HEK293 (cell line): Measurements from ENCODE around the gene SGO1.

ENCODE experiments used
- CTCF ChIA-PET: fragments of 350-600 bp; formaldehyde crosslinking; extraction: SDS; loops from one replicate; lab custom pipeline; 2021; ENCODE audit warnings: antibody characterized with exemption; lab: Yijun Ruan, JAX
- POLR2A ChIA-PET: fragments of 300-600 bp; formaldehyde crosslinking; extraction: SDS; loops from one replicate; lab custom pipeline; 2020; ENCODE audit warnings: antibody characterized with exemption, inconsistent platforms; lab: Yijun Ruan, JAX
- H3K27ac ChIP-seq: fragments of 200-500 bp; sonication (Bioruptor generic); 2 replicates; pipeline ENCODE4 v1.5.1; 2014; ENCODE audit warnings: low read depth, low read length, control low read depth, inconsistent platforms; ENCODE audit errors: extremely low read depth
- H3K36me3 ChIP-seq, 2 experiments: fragments of 200-500 bp in 1 of 2; sonication (Bioruptor generic) in 1 of 2; 1 replicate in 1 of 2; 2 replicates in 1 of 2; pipeline ENCODE4 v1.5.1; 2014 to 2017; ENCODE audit warnings: inconsistent platforms in 2 of 2, low read length in 2 of 2; ENCODE audit not compliant: control insufficient read depth in 2 of 2, insufficient read depth in 1 of 2
- H3K4me1 ChIP-seq: fragments of 200-500 bp; sonication (Bioruptor generic); 2 replicates; pipeline ENCODE4 v1.5.1; 2014; ENCODE audit warnings: mild to moderate bottlenecking, low read length, inconsistent platforms; ENCODE audit not compliant: control insufficient read depth, insufficient read depth
- H3K4me3 ChIP-seq: 2 replicates; pipeline ENCODE4 v1.5.1; 2011; ENCODE audit warnings: low read depth, mild to moderate bottlenecking, control low read depth, low read length, moderate library complexity
- H3K9me3 ChIP-seq: fragments of 200-500 bp; sonication (Bioruptor generic); 2 replicates; pipeline ENCODE4 v1.5.1; 2014; ENCODE audit warnings: low read depth, low read length, inconsistent platforms; ENCODE audit not compliant: control insufficient read depth, insufficient read depth
- KLF8 ChIP-seq: fragments of 450-650 bp; formaldehyde crosslinking; IDR thresholded peaks from 2 replicates; pipeline ENCODE4 v1.5.1; 2016; ENCODE audit warnings: missing biosample characterization, missing genetic modification characterization
- SALL2 ChIP-seq: fragments of 450-650 bp; formaldehyde crosslinking; IDR thresholded peaks from 2 replicates; pipeline ENCODE4 v1.5.0; 2017; ENCODE audit warnings: missing biosample characterization, mild to moderate bottlenecking, missing genetic modification characterization, borderline replicate concordance
- TCF7L2 ChIP-seq: IDR thresholded peaks from 2 replicates; pipeline ENCODE4 v1.6.1; 2011; ENCODE audit warnings: low read depth, mild to moderate bottlenecking, inconsistent platforms, low read length, moderate library complexity, borderline replicate concordance
- ZBTB8A ChIP-seq: fragments of 450-650 bp; formaldehyde crosslinking; IDR thresholded peaks from 2 replicates; pipeline ENCODE4 v1.5.1; 2016; ENCODE audit warnings: missing biosample characterization, missing genetic modification characterization
- ZEB2 ChIP-seq: fragments of 450-650 bp; formaldehyde crosslinking; IDR thresholded peaks from 2 replicates; pipeline ENCODE4 v1.5.1; 2016; ENCODE audit warnings: missing biosample characterization, missing genetic modification characterization
- ZFP37 ChIP-seq: fragments of 450-650 bp; formaldehyde crosslinking; IDR thresholded peaks from 2 replicates; pipeline ENCODE4 v1.5.1; 2016; ENCODE audit warnings: missing biosample characterization, missing genetic modification characterization
- ZNF133 ChIP-seq: fragments of 450-650 bp; formaldehyde crosslinking; IDR thresholded peaks from 2 replicates; pipeline ENCODE4 v1.5.1; 2016; ENCODE audit warnings: missing biosample characterization, missing genetic modification characterization
- ZNF140 ChIP-seq: fragments of 450-650 bp; formaldehyde crosslinking; IDR thresholded peaks from 2 replicates; pipeline ENCODE4 v1.5.1; 2016; ENCODE audit warnings: missing biosample characterization, missing genetic modification characterization
- ZNF146 ChIP-seq: fragments of 450-650 bp; formaldehyde crosslinking; IDR thresholded peaks from 2 replicates; pipeline ENCODE4 v1.5.1; 2016; ENCODE audit warnings: missing biosample characterization, missing genetic modification characterization
- ZNF155 ChIP-seq: fragments of 450-650 bp; formaldehyde crosslinking; IDR thresholded peaks from 2 replicates; pipeline ENCODE4 v1.5.1; 2016; ENCODE audit warnings: missing biosample characterization, missing genetic modification characterization
- ZNF16 ChIP-seq: fragments of 450-650 bp; formaldehyde crosslinking; IDR thresholded peaks from 2 replicates; pipeline ENCODE4 v1.5.1; 2016; ENCODE audit warnings: low read depth, missing biosample characterization, missing genetic modification characterization
- ZNF174 ChIP-seq: fragments of 450-650 bp; formaldehyde crosslinking; IDR thresholded peaks from 2 replicates; pipeline ENCODE4 v1.5.0; 2017; ENCODE audit warnings: missing biosample characterization, mild to moderate bottlenecking, missing genetic modification characterization
- ZNF184 ChIP-seq: fragments of 450-650 bp; IDR thresholded peaks from 2 replicates; pipeline ENCODE4 v1.5.1; 2018; ENCODE audit warnings: missing biosample characterization, mild to moderate bottlenecking, missing genetic modification characterization
- ZNF19 ChIP-seq: fragments of 450-650 bp; formaldehyde crosslinking; IDR thresholded peaks from 2 replicates; pipeline ENCODE4; 2016; ENCODE audit warnings: missing biosample characterization, missing genetic modification characterization, low read depth
- ZNF202 ChIP-seq: fragments of 450-650 bp; formaldehyde crosslinking; IDR thresholded peaks from 2 replicates; pipeline ENCODE4 v1.5.1; 2016; ENCODE audit warnings: missing biosample characterization, missing genetic modification characterization, borderline replicate concordance
- ZNF292 ChIP-seq: fragments of 450-650 bp; formaldehyde crosslinking; IDR thresholded peaks from 2 replicates; pipeline ENCODE4 v1.5.1; 2016; ENCODE audit warnings: low read depth, missing biosample characterization, missing genetic modification characterization, borderline replicate concordance
- ZNF354C ChIP-seq: fragments of 450-650 bp; formaldehyde crosslinking; IDR thresholded peaks from 2 replicates; pipeline ENCODE4 v1.5.1; 2016; ENCODE audit warnings: missing biosample characterization, missing genetic modification characterization, low read depth, borderline replicate concordance
- ZNF530 ChIP-seq: fragments of 450-650 bp; formaldehyde crosslinking; IDR thresholded peaks from 2 replicates; pipeline ENCODE4 v1.5.1; 2016; ENCODE audit warnings: low read depth, missing biosample characterization, missing genetic modification characterization
- ZNF561 ChIP-seq: fragments of 450-650 bp; IDR thresholded peaks from 2 replicates; pipeline ENCODE4 v1.5.1; 2018; ENCODE audit warnings: missing biosample characterization, missing genetic modification characterization, borderline replicate concordance
- ZNF660 ChIP-seq: fragments of 450-650 bp; IDR thresholded peaks from 2 replicates; pipeline ENCODE4 v1.5.1; 2018; ENCODE audit warnings: missing biosample characterization, mild to moderate bottlenecking, missing genetic modification characterization
- ZNF670 ChIP-seq: fragments of 450-650 bp; formaldehyde crosslinking; IDR thresholded peaks from 2 replicates; pipeline ENCODE4 v1.5.1; 2016; ENCODE audit warnings: missing biosample characterization, missing genetic modification characterization, low read depth
- ZNF707 ChIP-seq: fragments of 450-650 bp; formaldehyde crosslinking; IDR thresholded peaks from 2 replicates; pipeline ENCODE4 v1.5.1; 2016; ENCODE audit warnings: missing biosample characterization, missing genetic modification characterization
- ZNF791 ChIP-seq: fragments of 450-650 bp; formaldehyde crosslinking; IDR thresholded peaks from 2 replicates; pipeline ENCODE4 v1.5.1; 2016; ENCODE audit warnings: missing biosample characterization, missing genetic modification characterization
- ZSCAN23 ChIP-seq: fragments of 450-650 bp; formaldehyde crosslinking; IDR thresholded peaks from 2 replicates; pipeline ENCODE4 v1.5.1; 2016; ENCODE audit warnings: missing biosample characterization, missing genetic modification characterization
- TF ChIP-seq, protein P1 (sequence below): fragments of 450-650 bp; formaldehyde crosslinking; IDR thresholded peaks from 2 replicates; pipeline ENCODE4 v1.5.1; 2016; ENCODE audit warnings: missing biosample characterization, missing genetic modification characterization
- TF ChIP-seq, protein P2 (sequence below): fragments of 450-650 bp; formaldehyde crosslinking; IDR thresholded peaks from 2 replicates; pipeline ENCODE4 v1.5.1; 2016; ENCODE audit warnings: missing biosample characterization, missing genetic modification characterization
- TF ChIP-seq, protein P3 (sequence below): fragments of 450-650 bp; IDR thresholded peaks from 2 replicates; pipeline ENCODE4 v1.5.1; 2018; ENCODE audit warnings: missing biosample characterization, missing genetic modification characterization
- TF ChIP-seq, protein P4 (sequence below): fragments of 450-650 bp; formaldehyde crosslinking; IDR thresholded peaks from 2 replicates; pipeline ENCODE4 v1.5.1; 2016; ENCODE audit warnings: missing biosample characterization, missing genetic modification characterization
- TF ChIP-seq, protein P5 (sequence below): fragments of 450-650 bp; formaldehyde crosslinking; IDR thresholded peaks from 2 replicates; pipeline ENCODE4 v1.5.1; 2016; ENCODE audit warnings: missing biosample characterization, missing genetic modification characterization

Gene SGO1

DNA sequence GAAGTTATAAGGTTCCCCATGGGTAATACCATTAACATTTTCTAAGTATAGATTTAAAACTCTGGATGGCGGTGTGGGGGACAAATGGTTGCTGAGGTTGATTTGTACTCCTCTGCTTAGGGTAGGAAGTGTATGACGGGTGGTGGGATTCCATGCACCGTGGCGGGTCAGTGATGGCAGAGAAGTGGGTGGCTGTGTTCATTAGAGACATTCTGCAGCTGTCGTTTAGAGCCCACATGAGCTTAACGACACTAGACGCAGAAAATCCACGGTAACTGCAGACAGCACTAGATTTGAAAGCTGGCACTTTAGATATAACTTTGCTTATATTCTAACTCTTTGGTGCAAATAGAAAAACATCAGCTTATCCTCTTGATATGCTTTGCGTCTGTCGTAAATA, 37.5 kb downstream of the SGO1 start:
- no peaks in the 10 kb centered on the region for H3K4me1 ChIP-seq
- no peak overlapping the region for H3K27ac ChIP-seq
- CTCF ChIA-PET = interaction anchor here (1.4 kb wide), 1 partner anchor 281 kb away, joined by 3 read pairs; no protein-coding TSS in a partner anchor
- H3K4me3 ChIP-seq = no peak overlapping the region
- TF ChIP-seq ZNF354C (no peak), ZNF670 (tag by site-specific recombination) (no peak), ZNF133 (tag by site-specific recombination) (no peak), ZBTB8A (tag by site-specific recombination) (no peak), ZNF174 (tag by site-specific recombination) (no peak), ZNF184 (tag by site-specific recombination) (no peak), ZNF292 (no peak), ZNF791 (tag by site-specific recombination) (no peak), ZNF155 (tag by site-specific recombination) (no peak), ZNF146 (tag by site-specific recombination) (no peak), SALL2 (tag by site-specific recombination) (no peak), KLF8 (no peak)
- TF ChIP-seq, protein P1, sequence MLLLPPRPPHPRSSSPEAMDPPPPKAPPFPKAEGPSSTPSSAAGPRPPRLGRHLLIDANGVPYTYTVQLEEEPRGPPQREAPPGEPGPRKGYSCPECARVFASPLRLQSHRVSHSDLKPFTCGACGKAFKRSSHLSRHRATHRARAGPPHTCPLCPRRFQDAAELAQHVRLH (tag by site-specific recombination) = no peak
- TF ChIP-seq, protein P2, sequence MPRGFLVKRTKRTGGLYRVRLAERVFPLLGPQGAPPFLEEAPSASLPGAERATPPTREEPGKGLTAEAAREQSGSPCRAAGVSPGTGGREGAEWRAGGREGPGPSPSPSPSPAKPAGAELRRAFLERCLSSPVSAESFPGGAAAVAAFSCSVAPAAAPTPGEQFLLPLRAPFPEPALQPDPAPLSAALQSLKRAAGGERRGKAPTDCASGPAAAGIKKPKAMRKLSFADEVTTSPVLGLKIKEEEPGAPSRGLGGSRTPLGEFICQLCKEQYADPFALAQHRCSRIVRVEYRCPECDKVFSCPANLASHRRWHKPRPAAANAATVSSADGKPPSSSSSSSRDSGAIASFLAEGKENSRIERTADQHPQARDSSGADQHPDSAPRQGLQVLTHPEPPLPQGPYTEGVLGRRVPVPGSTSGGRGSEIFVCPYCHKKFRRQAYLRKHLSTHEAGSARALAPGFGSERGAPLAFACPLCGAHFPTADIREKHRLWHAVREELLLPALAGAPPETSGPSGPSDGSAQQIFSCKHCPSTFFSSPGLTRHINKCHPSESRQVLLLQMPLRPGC (tag by site-specific recombination) = no peak
- TF ChIP-seq, protein P3, sequence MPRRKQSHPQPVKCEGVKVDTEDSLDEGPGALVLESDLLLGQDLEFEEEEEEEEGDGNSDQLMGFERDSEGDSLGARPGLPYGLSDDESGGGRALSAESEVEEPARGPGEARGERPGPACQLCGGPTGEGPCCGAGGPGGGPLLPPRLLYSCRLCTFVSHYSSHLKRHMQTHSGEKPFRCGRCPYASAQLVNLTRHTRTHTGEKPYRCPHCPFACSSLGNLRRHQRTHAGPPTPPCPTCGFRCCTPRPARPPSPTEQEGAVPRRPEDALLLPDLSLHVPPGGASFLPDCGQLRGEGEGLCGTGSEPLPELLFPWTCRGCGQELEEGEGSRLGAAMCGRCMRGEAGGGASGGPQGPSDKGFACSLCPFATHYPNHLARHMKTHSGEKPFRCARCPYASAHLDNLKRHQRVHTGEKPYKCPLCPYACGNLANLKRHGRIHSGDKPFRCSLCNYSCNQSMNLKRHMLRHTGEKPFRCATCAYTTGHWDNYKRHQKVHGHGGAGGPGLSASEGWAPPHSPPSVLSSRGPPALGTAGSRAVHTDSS = no peak
- TF ChIP-seq, protein P4, sequence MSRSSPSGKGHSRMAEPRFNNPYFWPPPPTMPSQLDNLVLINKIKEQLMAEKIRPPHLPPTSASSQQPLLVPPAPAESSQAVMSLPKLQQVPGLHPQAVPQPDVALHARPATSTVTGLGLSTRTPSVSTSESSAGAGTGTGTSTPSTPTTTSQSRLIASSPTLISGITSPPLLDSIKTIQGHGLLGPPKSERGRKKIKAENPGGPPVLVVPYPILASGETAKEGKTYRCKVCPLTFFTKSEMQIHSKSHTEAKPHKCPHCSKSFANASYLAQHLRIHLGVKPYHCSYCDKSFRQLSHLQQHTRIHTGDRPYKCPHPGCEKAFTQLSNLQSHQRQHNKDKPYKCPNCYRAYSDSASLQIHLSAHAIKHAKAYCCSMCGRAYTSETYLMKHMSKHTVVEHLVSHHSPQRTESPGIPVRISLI = no peak
- POLR2A ChIA-PET = no interaction called here
- peaks cover 0 to 38% of the 10 kb centered on the region in 2 experiments; a peak in 2 of 3 replicates for H3K36me3 ChIP-seq
- no peaks in the 10 kb centered on the region for H3K9me3 ChIP-seq

DNA sequence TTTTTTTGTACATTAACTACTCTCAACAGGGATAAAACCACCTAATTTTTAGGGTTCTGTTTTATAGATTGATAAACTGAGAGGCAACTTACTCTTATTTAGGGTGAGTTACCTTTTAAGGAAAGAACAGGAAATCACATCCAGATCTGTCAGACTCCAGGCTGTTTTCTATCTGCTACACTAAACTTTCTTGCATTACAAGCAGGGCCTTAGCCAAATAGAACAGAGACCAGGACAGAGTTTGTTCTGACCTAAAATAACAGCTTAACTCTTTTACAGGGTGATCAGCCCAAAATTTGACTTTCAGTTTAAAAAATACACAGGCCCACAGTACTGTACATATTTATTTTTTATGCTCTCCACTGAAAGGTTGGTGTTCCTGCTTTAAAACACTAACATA, 38.6 kb downstream of the SGO1 start:
- CTCF ChIA-PET = no interaction called here
- H3K36me3 ChIP-seq = peaks cover 0 to 40% of the 10 kb centered on the region in 2 experiments; a peak in 2 of 3 replicates
- H3K27ac ChIP-seq = no peak overlapping the region
- no peaks in the 10 kb centered on the region for H3K4me1 ChIP-seq
- no peak overlapping the region for H3K4me3 ChIP-seq
- no peaks in the 10 kb centered on the region for H3K9me3 ChIP-seq
- POLR2A ChIA-PET = no interaction called here
- TF ChIP-seq ZEB2 (tag by site-specific recombination) (no peak), ZFP37 (no peak), TCF7L2 (no peak), ZNF16 (tag by site-specific recombination) (no peak), ZNF660 (tag by site-specific recombination) (no peak), ZNF202 (tag by site-specific recombination) (no peak), ZNF561 (tag by site-specific recombination) (no peak), ZNF707 (tag by site-specific recombination) (no peak), ZNF140 (tag by site-specific recombination) (no peak), ZNF530 (tag by site-specific recombination) (no peak), ZSCAN23 (tag by site-specific recombination) (no peak), ZNF19 (tag by site-specific recombination) (no peak)
- TF ChIP-seq, protein P4 = no peak
- TF ChIP-seq, protein P5, sequence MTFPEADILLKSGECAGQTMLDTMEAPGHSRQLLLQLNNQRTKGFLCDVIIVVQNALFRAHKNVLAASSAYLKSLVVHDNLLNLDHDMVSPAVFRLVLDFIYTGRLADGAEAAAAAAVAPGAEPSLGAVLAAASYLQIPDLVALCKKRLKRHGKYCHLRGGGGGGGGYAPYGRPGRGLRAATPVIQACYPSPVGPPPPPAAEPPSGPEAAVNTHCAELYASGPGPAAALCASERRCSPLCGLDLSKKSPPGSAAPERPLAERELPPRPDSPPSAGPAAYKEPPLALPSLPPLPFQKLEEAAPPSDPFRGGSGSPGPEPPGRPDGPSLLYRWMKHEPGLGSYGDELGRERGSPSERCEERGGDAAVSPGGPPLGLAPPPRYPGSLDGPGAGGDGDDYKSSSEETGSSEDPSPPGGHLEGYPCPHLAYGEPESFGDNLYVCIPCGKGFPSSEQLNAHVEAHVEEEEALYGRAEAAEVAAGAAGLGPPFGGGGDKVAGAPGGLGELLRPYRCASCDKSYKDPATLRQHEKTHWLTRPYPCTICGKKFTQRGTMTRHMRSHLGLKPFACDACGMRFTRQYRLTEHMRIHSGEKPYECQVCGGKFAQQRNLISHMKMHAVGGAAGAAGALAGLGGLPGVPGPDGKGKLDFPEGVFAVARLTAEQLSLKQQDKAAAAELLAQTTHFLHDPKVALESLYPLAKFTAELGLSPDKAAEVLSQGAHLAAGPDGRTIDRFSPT (tag by site-specific recombination) = no peak
